ENCODE results near the gene KPNA4.

GRCh38 chr3:160498202-160498601 is 67.2 kb downstream of the KPNA4 start:
- no peak for TF ChIP-seq CTCF (IDR thresholded peaks at IDR 0.05)
- TF ChIP-seq POLR2A (IDR thresholded peaks at IDR 0.05): no peak

Data from adrenal gland (tissue), 5 donors.